Choroid plexus epithelial cell (primary cell): ENCODE data around the gene SH2D2A.
"Not testable (repeated sequence)": the region's sequence is repeated elsewhere in the genome, so short reads cannot be mapped to it uniquely, and the experiment has no call there.

Experiments
- DNase-seq: peaks from one replicate; pipeline ENCODE4 v3.0.0-alpha.2; 2010; ENCODE audit warnings: low read depth
- H3K4me3 ChIP-seq: 2 replicates; pipeline ENCODE4 v1.5.1; 2011; ENCODE audit warnings: low read depth, mild to moderate bottlenecking, control low read depth, low read length, moderate library complexity
- TF ChIP-seq, protein P1 (sequence below): conservative IDR thresholded peaks from 2 replicates; pipeline ENCODE4 v1.5.1; 2011; ENCODE audit warnings: low read depth, mild to moderate bottlenecking, control low read depth, inconsistent platforms, low read length, moderate library complexity

The SH2D2A gene

DNA sequence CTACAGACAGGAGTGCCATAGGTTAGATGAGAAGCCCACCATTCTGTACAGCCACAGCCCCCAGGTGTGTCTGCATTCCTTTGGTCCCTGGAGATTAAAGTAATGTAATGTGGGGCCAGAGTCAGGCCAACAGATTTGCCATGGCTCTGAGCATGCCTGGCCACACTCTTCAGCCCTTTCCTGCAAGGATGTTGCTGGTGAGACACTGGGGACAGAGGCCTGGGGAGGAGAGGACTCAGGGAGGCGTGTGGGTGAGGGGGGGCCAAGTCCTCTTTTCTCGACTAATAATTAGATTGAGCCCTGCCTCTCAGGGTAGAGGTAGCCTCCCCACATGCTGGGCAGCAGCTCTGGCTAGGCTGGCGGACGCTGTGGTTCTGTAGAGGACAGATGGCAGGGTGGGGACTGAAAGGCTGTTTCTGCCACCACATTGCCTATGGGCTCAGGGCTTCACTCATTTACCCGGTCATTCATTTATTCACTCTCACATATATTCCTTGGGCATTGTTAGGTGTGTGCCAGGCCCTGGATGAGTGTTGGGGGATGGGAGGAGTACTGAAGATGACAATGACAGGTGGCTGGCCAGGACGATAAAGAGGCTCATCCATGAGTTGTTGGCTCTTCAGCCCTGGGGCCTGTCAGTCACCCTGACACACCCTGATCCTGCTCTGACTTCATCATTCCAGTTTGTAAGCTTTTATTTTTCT is 56.4 kb downstream of the SH2D2A start:
- TF ChIP-seq, protein P1, sequence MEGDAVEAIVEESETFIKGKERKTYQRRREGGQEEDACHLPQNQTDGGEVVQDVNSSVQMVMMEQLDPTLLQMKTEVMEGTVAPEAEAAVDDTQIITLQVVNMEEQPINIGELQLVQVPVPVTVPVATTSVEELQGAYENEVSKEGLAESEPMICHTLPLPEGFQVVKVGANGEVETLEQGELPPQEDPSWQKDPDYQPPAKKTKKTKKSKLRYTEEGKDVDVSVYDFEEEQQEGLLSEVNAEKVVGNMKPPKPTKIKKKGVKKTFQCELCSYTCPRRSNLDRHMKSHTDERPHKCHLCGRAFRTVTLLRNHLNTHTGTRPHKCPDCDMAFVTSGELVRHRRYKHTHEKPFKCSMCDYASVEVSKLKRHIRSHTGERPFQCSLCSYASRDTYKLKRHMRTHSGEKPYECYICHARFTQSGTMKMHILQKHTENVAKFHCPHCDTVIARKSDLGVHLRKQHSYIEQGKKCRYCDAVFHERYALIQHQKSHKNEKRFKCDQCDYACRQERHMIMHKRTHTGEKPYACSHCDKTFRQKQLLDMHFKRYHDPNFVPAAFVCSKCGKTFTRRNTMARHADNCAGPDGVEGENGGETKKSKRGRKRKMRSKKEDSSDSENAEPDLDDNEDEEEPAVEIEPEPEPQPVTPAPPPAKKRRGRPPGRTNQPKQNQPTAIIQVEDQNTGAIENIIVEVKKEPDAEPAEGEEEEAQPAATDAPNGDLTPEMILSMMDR, result no peak
- H3K4me3 ChIP-seq, result no peak overlapping the region
- no peak for DNase-seq

- DNase-seq, H3K4me3 ChIP-seq: not testable (repeated sequence)
These were observed 58.9 kb downstream of the SH2D2A start for GRCh38 chr1:156757572-156758253.

- no peak for DNase-seq
- no peak overlapping the region for H3K4me3 ChIP-seq
- TF ChIP-seq, protein P1, result no peak
These were observed 60.3 kb downstream of the SH2D2A start for GRCh38 chr1:156756355-156756754.
